ENCODE results near the gene CLEC11A.

- TF ChIP-seq CTCF (conservative IDR thresholded peaks at IDR 0.05; ENCODE audit: low read length) (no peak), EZH2phosphoT487 (IDR thresholded peaks at IDR 0.05; ENCODE audit: borderline replicate concordance) (no peak)
Observed at GRCh38 chr19:50688766-50689165, 34.4 kb upstream of the CLEC11A start.
